ENCODE measurements around the gene CNTN4.
"Not testable (repeated sequence)": the region's sequence is repeated elsewhere in the genome, so short reads cannot be mapped to it uniquely, and the experiment has no call there.

The CNTN4 gene

GRCh38 chr3:2915826-2916225 lies 817.2 kb downstream of the CNTN4 start:
- Histone ChIP-seq H3K36me3 (ENCODE audit: control insufficient read depth in 1 of 2, insufficient read depth in 2 of 2, low read depth in 1 of 2, low read length in 2 of 2) (no peaks in the 10 kb centered on the region), H3K27me3 (ENCODE audit: control insufficient read depth in 1 of 2, insufficient read depth in 1 of 2, low read length in 2 of 2) (no peaks in the 10 kb centered on the region), H3K14ac (ENCODE audit: low read length in 2 of 2) (no peak overlapping the region), H3K23ac (ENCODE audit: low read length in 2 of 2) (no peak overlapping the region), H2AFZ (ENCODE audit: low read depth, low read length) (no peak overlapping the region), H3K4me2 (ENCODE audit: low read length, poor library complexity, severe bottlenecking) (no peak overlapping the region), H3K4ac (ENCODE audit: low read depth in 1 of 2, low read length in 2 of 2) (no peak overlapping the region), H3K27ac (ENCODE audit: low read length, poor library complexity, severe bottlenecking) (no peak overlapping the region), H2AK5ac (ENCODE audit: low read length, severe bottlenecking) (no peak overlapping the region), H3K9ac (ENCODE audit: low read length) (no peak overlapping the region), H3K4me3 (ENCODE audit: insufficient read depth in 1 of 2, low read depth in 1 of 2, low read length in 2 of 2) (no peak overlapping the region), H3K18ac (ENCODE audit: low read depth in 1 of 2, low read length in 2 of 2) (no peak overlapping the region), H3K4me1 (ENCODE audit: control insufficient read depth, insufficient read depth, low read depth, low read length) (no peaks in the 10 kb centered on the region), H2BK15ac (ENCODE audit: low read depth, poor library complexity, severe bottlenecking) (no peak overlapping the region), H3K79me1 (replicated peaks; ENCODE audit: low read length, poor library complexity, severe bottlenecking) (no peaks in the 10 kb centered on the region), H3K9me3 (ENCODE audit: control insufficient read depth, low read length) (no peaks in the 10 kb centered on the region), H2BK5ac (ENCODE audit: low read depth, low read length, poor library complexity, severe bottlenecking) (no peak overlapping the region), H4K8ac (ENCODE audit: low read length) (no peak overlapping the region), H4K91ac (ENCODE audit: low read length) (no peak overlapping the region), H2BK12ac (ENCODE audit: low read length in 2 of 2) (no peak overlapping the region), H2BK120ac (ENCODE audit: low read depth, low read length) (no peak overlapping the region)
- no CpG with 5 or more reads among the region's 3 CpGs for WGBS
- no peak for DNase-seq

GRCh38 chr3:2916640-2917039 lies 818.0 kb downstream of the CNTN4 start:
- H3K18ac ChIP-seq (ENCODE audit: low read depth in 1 of 2, low read length in 2 of 2); H3K4me3 ChIP-seq (ENCODE audit: insufficient read depth in 1 of 2, low read depth in 1 of 2, low read length in 2 of 2); H3K4ac ChIP-seq (ENCODE audit: low read depth in 1 of 2, low read length in 2 of 2); H3K27me3 ChIP-seq (ENCODE audit: control insufficient read depth in 1 of 2, insufficient read depth in 1 of 2, low read length in 2 of 2); H2BK12ac ChIP-seq (ENCODE audit: low read length in 2 of 2); H2AK5ac ChIP-seq (ENCODE audit: low read length, severe bottlenecking); H2BK15ac ChIP-seq (ENCODE audit: low read depth, poor library complexity, severe bottlenecking); H3K23ac ChIP-seq (ENCODE audit: low read length in 2 of 2); H2AFZ ChIP-seq (ENCODE audit: low read depth, low read length); H3K36me3 ChIP-seq (ENCODE audit: control insufficient read depth in 1 of 2, insufficient read depth in 2 of 2, low read depth in 1 of 2, low read length in 2 of 2); H3K27ac ChIP-seq (ENCODE audit: low read length, poor library complexity, severe bottlenecking); H3K14ac ChIP-seq (ENCODE audit: low read length in 2 of 2); H2BK120ac ChIP-seq (ENCODE audit: low read depth, low read length); H3K9me3 ChIP-seq (ENCODE audit: control insufficient read depth, low read length); DNase-seq; H3K4me1 ChIP-seq (ENCODE audit: control insufficient read depth, insufficient read depth, low read depth, low read length); H3K9ac ChIP-seq (ENCODE audit: low read length); H4K91ac ChIP-seq (ENCODE audit: low read length); H2BK5ac ChIP-seq (ENCODE audit: low read depth, low read length, poor library complexity, severe bottlenecking); H3K79me1 ChIP-seq (replicated peaks; ENCODE audit: low read length, poor library complexity, severe bottlenecking); H4K8ac ChIP-seq (ENCODE audit: low read length); H3K4me2 ChIP-seq (ENCODE audit: low read length, poor library complexity, severe bottlenecking): not testable (repeated sequence)
- 95% methylated on average over 12 of the region's 25 CpGs for WGBS

- Histone ChIP-seq H3K4me2 (ENCODE audit: low read length, poor library complexity, severe bottlenecking) (no peak overlapping the region), H3K27ac (ENCODE audit: low read length, poor library complexity, severe bottlenecking) (no peak overlapping the region), H3K9me3 (ENCODE audit: control insufficient read depth, low read length) (no peaks in the 10 kb centered on the region), H3K36me3 (ENCODE audit: control insufficient read depth in 1 of 2, insufficient read depth in 2 of 2, low read depth in 1 of 2, low read length in 2 of 2) (no peaks in the 10 kb centered on the region), H3K9ac (ENCODE audit: low read length) (no peak overlapping the region), H3K4me3 (ENCODE audit: insufficient read depth in 1 of 2, low read depth in 1 of 2, low read length in 2 of 2) (no peak overlapping the region), H2BK15ac (ENCODE audit: low read depth, poor library complexity, severe bottlenecking) (no peak overlapping the region), H2BK5ac (ENCODE audit: low read depth, low read length, poor library complexity, severe bottlenecking) (no peak overlapping the region), H3K23ac (ENCODE audit: low read length in 2 of 2) (no peak overlapping the region), H4K8ac (ENCODE audit: low read length) (no peak overlapping the region), H2AK5ac (ENCODE audit: low read length, severe bottlenecking) (no peak overlapping the region), H3K18ac (ENCODE audit: low read depth in 1 of 2, low read length in 2 of 2) (no peak overlapping the region), H3K79me1 (replicated peaks; ENCODE audit: low read length, poor library complexity, severe bottlenecking) (no peaks in the 10 kb centered on the region), H3K14ac (ENCODE audit: low read length in 2 of 2) (no peak overlapping the region), H3K4ac (ENCODE audit: low read depth in 1 of 2, low read length in 2 of 2) (no peak overlapping the region), H2BK12ac (ENCODE audit: low read length in 2 of 2) (no peak overlapping the region), H2AFZ (ENCODE audit: low read depth, low read length) (no peak overlapping the region), H2BK120ac (ENCODE audit: low read depth, low read length) (no peak overlapping the region), H4K91ac (ENCODE audit: low read length) (no peak overlapping the region), H3K27me3 (ENCODE audit: control insufficient read depth in 1 of 2, insufficient read depth in 1 of 2, low read length in 2 of 2) (no peaks in the 10 kb centered on the region), H3K4me1 (ENCODE audit: control insufficient read depth, insufficient read depth, low read depth, low read length) (no peaks in the 10 kb centered on the region)
- no peak for DNase-seq
- no CpG with 5 or more reads among the region's 1 CpG for WGBS
Measured at GRCh38 chr3:2920103-2920502, 821.4 kb downstream of the CNTN4 start.

GRCh38 chr3:2921452-2921851 lies 822.8 kb downstream of the CNTN4 start:
- H3K79me1 ChIP-seq (replicated peaks; ENCODE audit: low read length, poor library complexity, severe bottlenecking) = no peaks in the 10 kb centered on the region
- H3K18ac ChIP-seq (ENCODE audit: low read depth in 1 of 2, low read length in 2 of 2) = no peak overlapping the region
- no peak overlapping the region for H3K4ac ChIP-seq (ENCODE audit: low read depth in 1 of 2, low read length in 2 of 2)
- H2BK120ac ChIP-seq (ENCODE audit: low read depth, low read length) = no peak overlapping the region
- H4K91ac ChIP-seq (ENCODE audit: low read length) = no peak overlapping the region
- H3K23ac ChIP-seq (ENCODE audit: low read length in 2 of 2) = no peak overlapping the region
- no peak overlapping the region for H3K27ac ChIP-seq (ENCODE audit: low read length, poor library complexity, severe bottlenecking)
- H3K9ac ChIP-seq (ENCODE audit: low read length) = no peak overlapping the region
- H3K4me1 ChIP-seq (ENCODE audit: control insufficient read depth, insufficient read depth, low read depth, low read length) = no peaks in the 10 kb centered on the region
- H2BK5ac ChIP-seq (ENCODE audit: low read depth, low read length, poor library complexity, severe bottlenecking) = no peak overlapping the region
- H2AK5ac ChIP-seq (ENCODE audit: low read length, severe bottlenecking) = no peak overlapping the region
- no peak overlapping the region for H3K4me2 ChIP-seq (ENCODE audit: low read length, poor library complexity, severe bottlenecking)
- no peak for DNase-seq
- H2BK15ac ChIP-seq (ENCODE audit: low read depth, poor library complexity, severe bottlenecking) = no peak overlapping the region
- H2AFZ ChIP-seq (ENCODE audit: low read depth, low read length) = no peak overlapping the region
- H3K36me3 ChIP-seq (ENCODE audit: control insufficient read depth in 1 of 2, insufficient read depth in 2 of 2, low read depth in 1 of 2, low read length in 2 of 2) = no peaks in the 10 kb centered on the region
- no peak overlapping the region for H3K14ac ChIP-seq (ENCODE audit: low read length in 2 of 2)
- WGBS = 100% methylated on average over 1 of the region's 1 CpG
- no peak overlapping the region for H4K8ac ChIP-seq (ENCODE audit: low read length)
- no peak overlapping the region for H3K4me3 ChIP-seq (ENCODE audit: insufficient read depth in 1 of 2, low read depth in 1 of 2, low read length in 2 of 2)
- no peak overlapping the region for H2BK12ac ChIP-seq (ENCODE audit: low read length in 2 of 2)
- no peaks in the 10 kb centered on the region for H3K27me3 ChIP-seq (ENCODE audit: control insufficient read depth in 1 of 2, insufficient read depth in 1 of 2, low read length in 2 of 2)
- H3K9me3 ChIP-seq (ENCODE audit: control insufficient read depth, low read length) = no peaks in the 10 kb centered on the region
